HG02852 (cell line): ENCODE measurements around the gene CTDP1.

Source experiments
- ATAC-seq: cut with Tn5 transposase; IDR thresholded peaks from one replicate; pipeline ENCODE4 v1.9.1; 2021; ENCODE audit warnings: mild to moderate bottlenecking, moderate library complexity; ENCODE audit not compliant: unreplicated experiment

CTDP1 gene

GRCh38 chr18:79790996-79791972 is 111.7 kb downstream of the CTDP1 start:
- ATAC-seq: no peak

GRCh38 chr18:79792096-79792987 is 112.7 kb downstream of the CTDP1 start:
- ATAC-seq: no peak

GRCh38 chr18:79792988-79793355 is 113.4 kb downstream of the CTDP1 start:
- no peak for ATAC-seq

- ATAC-seq: no peak
Measured at GRCh38 chr18:79794846-79795245, 115.2 kb downstream of the CTDP1 start.

GRCh38 chr18:79795446-79795845 is 115.8 kb downstream of the CTDP1 start:
- ATAC-seq: no peak

- no peak for ATAC-seq
Measured at GRCh38 chr18:79796016-79796415, 116.4 kb downstream of the CTDP1 start.

GRCh38 chr18:79796531-79797405 is 117.2 kb downstream of the CTDP1 start:
- ATAC-seq: no peak

GRCh38 chr18:79797518-79798345 is 118.1 kb downstream of the CTDP1 start, which contains the start of gene KCNG2:
KCNG2 (plus strand) TSS chr18:79797938; CDS start chr18:79863668, 65,730 bp downstream.
- ATAC-seq: no peak

- no peak for ATAC-seq
Measured at GRCh38 chr18:79798346-79798998, 118.9 kb downstream of the CTDP1 start.

GRCh38 chr18:79798999-79799370 is 119.4 kb downstream of the CTDP1 start:
- ATAC-seq: no peak

GRCh38 chr18:79799619-79800370 is 120.2 kb downstream of the CTDP1 start:
- no peak for ATAC-seq

GRCh38 chr18:79800371-79801180 is 121.0 kb downstream of the CTDP1 start:
- ATAC-seq: no peak

- no peak for ATAC-seq
Measured at GRCh38 chr18:79801217-79801616, 121.6 kb downstream of the CTDP1 start.

- ATAC-seq: no peak
Measured at GRCh38 chr18:79801641-79802040, 122.0 kb downstream of the CTDP1 start.

- ATAC-seq: no peak
Measured at GRCh38 chr18:79802298-79802697, 122.7 kb downstream of the CTDP1 start.

- ATAC-seq: no peak
Measured at GRCh38 chr18:79803611-79804051, 124.0 kb downstream of the CTDP1 start.
